GM23338 (cell line): ENCODE measurements around the gene GRIN2A.

Experiments
- CREB1 ChIP-seq: fragments of 250-450 bp; sonication (Bioruptor Pico); IDR thresholded peaks from 2 replicates; pipeline ENCODE4 v1.5.0; 2020; ENCODE audit warnings: low read depth, mild to moderate bottlenecking, moderate library complexity
- CTCF ChIP-seq, 2 experiments: fragments of 200-600 bp in 1 of 2; sonication (generic) in 1 of 2; conservative IDR thresholded peaks; 2 replicates each; pipeline versions ENCODE4 v1.5.1 to v1.6.1; 2016 to 2017; ENCODE audit warnings: antibody characterized with exemption in 2 of 2, low read depth in 2 of 2, mild to moderate bottlenecking in 2 of 2, moderate library complexity in 1 of 2
- ETS1 ChIP-seq: IDR thresholded peaks from 2 replicates; pipeline ENCODE4 v1.6.1; 2016; ENCODE audit warnings: antibody characterized with exemption
- EZH2 ChIP-seq: fragments of 200-600 bp; sonication (generic); IDR thresholded peaks from one replicate; pipeline ENCODE4 v1.8.0; 2017; ENCODE audit warnings: antibody characterized with exemption, mild to moderate bottlenecking, low read depth; ENCODE audit not compliant: unreplicated experiment
- JUNB ChIP-seq: IDR thresholded peaks from one replicate; pipeline ENCODE4 v1.6.1; 2016; ENCODE audit warnings: antibody characterized with exemption; ENCODE audit not compliant: unreplicated experiment
- POLR2AphosphoS5 ChIP-seq: IDR thresholded peaks from 2 replicates; pipeline ENCODE4 v1.6.1; 2016; ENCODE audit warnings: antibody characterized with exemption, low read depth
- REST ChIP-seq: IDR thresholded peaks from one replicate; pipeline ENCODE4 v1.6.1; 2018; ENCODE audit warnings: antibody characterized with exemption; ENCODE audit not compliant: unreplicated experiment
- ZNF114 ChIP-seq: fragments of 250-450 bp; sonication (Bioruptor Pico); IDR thresholded peaks from 2 replicates; pipeline ENCODE4 v1.5.0; 2020; ENCODE audit warnings: mild to moderate bottlenecking, moderate library complexity

GRCh38 chr16:9874219-9874618, 308.0 kb downstream of the GRIN2A start:
- TF ChIP-seq EZH2 = no peak
- no peak for TF ChIP-seq CTCF (conservative IDR thresholded peaks at IDR 0.05; ENCODE audit: low read depth in 2 of 2)
- TF ChIP-seq CREB1 = no peak
- no peak for TF ChIP-seq REST
- TF ChIP-seq ZNF114 (CRISPR knock-in tag) = no peak
- no peak for TF ChIP-seq POLR2AphosphoS5
- TF ChIP-seq JUNB = no peak
- TF ChIP-seq ETS1 = no peak
